ENCODE data around the gene PRR5.

PRR5 gene

GRCh38 chr22:44693756-44694155, 8.2 kb upstream of the PRR5 start:
- DNase-seq, result peak; percentile 73

GRCh38 chr22:44697423-44698141, 4.4 kb upstream of the PRR5 start:
- peak; percentile 43 for DNase-seq

- no peak for DNase-seq
Observed at GRCh38 chr22:44698531-44699421, 3.2 kb upstream of the PRR5 start.

DNA sequence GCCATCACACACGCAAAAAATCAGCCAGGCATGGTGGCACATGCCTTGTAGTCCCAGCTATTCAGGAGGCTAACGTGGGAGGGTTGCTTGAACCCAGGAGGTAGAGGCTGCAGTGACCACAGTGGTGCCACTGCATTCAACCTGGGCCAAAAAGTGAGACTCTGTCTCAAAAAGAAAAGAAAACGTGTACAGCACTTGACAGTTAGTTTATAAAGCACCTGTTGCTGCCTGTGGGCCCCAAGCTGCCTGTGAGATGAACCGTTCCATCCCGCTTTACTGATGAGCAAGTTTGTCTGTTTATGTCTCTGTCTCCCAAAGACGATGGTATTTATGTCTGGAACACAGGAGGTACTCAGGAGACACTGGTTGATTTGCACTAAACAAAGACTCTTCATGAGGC, 1.5 kb upstream of the PRR5 start:
- no peak for DNase-seq

- DNase-seq, result no peak
Observed at GRCh38 chr22:44701187-44701790, 715 bp upstream of the PRR5 start.

DNA sequence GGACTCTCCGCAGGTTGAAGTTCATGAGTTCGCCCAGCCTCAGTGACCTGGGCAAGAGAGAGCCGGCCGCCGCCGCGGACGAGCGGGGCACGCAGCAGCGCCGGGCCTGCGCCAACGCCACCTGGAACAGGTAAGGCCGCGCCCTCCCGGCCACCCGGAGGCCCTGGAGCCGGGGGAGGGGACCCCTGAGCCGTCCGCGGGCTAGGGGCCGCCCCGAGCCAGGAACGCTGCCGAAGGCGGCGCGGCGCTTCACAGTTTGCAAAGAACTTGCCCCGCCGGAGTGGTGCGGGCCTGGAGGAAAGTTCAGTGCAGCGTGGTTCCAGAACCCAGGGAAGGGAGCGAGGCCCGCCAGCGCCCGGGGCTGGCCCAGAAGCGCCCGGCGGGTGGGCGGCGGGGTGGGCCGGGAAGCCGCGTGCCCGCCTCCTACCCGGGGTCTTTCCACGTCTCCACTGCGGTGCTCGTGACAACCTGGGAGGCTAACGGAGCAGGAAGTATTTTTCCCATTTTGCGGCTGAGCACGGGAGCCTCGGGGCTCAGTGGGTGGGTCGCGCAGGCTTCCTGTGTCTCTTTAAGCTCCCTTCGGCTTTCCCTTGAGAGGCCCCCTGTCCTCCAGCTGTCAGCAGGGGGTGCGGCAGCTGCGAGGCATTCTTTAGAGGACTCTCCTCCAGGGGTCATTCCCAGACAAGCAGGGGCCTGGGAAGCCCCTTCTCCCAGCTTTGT, 635 bp downstream of the PRR5 start:
- DNase-seq, result peak; percentile 20

GRCh38 chr22:44703255-44703870, 1.4 kb downstream of the PRR5 start:
- DNase-seq, result no peak

DNA sequence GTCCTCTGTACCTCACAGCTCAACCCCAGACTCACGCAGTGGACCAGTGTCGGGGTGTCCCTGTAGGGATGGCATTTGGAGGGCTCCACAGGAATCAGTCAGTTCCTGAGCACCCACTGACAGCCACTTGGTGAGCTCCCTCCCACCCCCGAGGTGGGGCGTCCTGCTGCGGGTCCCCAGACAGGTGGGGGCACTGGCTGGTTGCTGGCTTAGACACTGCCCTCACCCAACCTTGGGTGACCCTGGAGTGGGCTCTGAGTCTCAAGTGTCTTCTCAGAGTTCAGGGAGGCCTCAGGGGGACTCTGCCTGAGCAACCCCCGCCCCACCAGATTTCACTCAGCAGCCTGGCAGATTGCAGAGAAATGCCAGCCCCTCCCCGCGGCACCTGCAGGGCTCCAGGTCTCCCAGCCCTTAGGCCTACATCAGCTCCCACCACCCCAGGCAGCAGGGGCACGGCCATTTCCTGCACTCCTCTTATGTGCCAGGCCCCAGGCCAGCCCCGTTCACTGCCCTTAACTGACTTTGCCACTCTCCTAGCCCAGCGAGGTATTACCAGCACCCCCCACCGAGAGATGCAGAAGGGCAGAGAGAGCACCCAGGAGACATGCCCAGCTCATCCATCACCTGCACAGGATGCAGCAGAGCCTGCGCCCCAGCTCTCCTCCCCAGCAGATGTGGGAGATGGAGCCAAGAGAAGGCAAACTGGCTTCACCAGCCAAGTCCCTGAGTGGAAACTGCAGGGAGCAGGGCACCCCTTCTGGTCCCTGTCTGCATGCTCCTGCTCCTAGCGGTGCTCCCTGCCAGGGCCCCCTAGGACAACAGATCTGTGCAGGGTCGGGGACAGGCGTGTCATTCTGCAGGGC, 2.4 kb downstream of the PRR5 start:
- DNase-seq, result peak; percentile 20

DNA sequence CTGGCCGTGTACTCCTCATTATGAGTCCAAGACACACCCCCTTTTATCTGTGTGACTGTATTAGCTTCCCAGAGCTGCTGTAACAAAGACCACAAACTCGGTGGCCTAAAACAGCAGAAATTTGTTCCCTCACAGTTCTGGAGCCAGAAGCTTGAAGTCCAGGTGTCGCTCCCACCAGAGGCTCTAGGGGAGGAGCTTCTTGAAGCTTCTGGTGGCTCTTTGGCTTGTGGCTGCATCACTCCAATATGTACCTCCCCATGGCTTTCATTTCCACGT, 3.0 kb downstream of the PRR5 start:
- no peak for DNase-seq

- no peak for DNase-seq
Observed at GRCh38 chr22:44706488-44706887, 4.5 kb downstream of the PRR5 start.

DNA sequence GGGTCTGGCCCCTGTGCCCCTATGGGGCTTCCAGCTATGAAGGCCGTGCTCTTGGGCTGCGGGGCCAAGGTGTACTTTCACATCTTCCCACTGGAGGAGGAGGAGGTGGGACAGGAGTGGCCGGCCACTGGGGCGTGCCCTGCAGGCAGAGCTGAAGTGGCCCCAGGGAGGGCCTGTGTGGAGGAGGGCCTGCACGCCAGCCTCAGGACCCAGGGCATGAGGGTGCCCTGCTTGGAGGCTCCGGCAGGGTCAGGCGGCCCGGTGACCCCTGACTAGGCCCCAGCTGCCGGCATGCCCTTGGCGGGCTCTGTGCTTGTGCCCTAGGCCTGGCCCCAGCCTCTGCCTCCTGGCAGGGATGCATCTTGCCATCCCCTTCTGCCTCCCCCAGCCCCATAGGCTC, 5.2 kb downstream of the PRR5 start:
- DNase-seq, result no peak

GRCh38 chr22:44707752-44708151, 5.7 kb downstream of the PRR5 start:
- no peak for DNase-seq

- DNase-seq, result no peak
Observed at GRCh38 chr22:44709881-44710392, 7.9 kb downstream of the PRR5 start.

DNA sequence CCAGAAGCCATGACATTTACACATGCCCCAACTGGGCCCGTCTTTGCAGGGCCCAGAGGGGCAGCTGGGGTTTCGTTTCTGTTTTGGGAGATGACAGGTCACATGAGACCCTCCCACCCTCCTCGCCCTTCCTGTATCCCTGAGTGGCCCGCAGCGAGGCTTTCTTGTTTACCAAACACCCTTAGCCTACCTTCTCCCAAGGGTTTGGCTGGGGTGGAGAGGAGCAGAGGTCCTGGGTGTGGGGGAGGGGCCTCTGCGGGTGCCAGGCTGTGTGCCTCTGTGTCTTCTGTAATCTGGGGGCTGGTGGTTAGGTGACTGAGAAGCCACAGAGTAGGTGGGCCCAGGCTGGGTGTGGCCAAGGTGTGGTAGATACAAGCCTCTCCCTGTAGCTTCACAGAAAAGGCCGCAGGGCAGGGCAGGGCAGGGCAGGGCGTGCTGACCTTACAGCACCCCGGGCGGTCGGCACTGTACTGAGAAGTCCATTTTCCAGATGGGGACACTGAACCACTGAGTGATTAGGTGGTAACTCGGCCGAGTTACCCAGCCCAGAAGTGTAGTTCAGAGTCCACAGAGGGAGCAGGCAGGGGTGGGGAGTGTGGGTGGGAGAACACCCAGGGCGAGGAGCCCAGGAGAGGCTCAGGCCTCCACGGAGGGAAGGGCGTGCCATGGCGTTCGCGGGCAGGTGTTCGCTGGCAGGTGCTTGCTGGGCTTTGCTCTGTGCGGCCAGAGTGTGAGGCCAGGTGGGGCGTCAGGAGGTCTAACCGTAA, 8.7 kb downstream of the PRR5 start:
- no peak for DNase-seq

- DNase-seq, result peak; percentile 30
Observed at GRCh38 chr22:44711241-44711560, 9.2 kb downstream of the PRR5 start.

- peak; percentile 73 for DNase-seq
Observed at GRCh38 chr22:44711690-44712555, 9.9 kb downstream of the PRR5 start.

GRCh38 chr22:44712962-44713361, 11.0 kb downstream of the PRR5 start:
- DNase-seq, result no peak

DNA sequence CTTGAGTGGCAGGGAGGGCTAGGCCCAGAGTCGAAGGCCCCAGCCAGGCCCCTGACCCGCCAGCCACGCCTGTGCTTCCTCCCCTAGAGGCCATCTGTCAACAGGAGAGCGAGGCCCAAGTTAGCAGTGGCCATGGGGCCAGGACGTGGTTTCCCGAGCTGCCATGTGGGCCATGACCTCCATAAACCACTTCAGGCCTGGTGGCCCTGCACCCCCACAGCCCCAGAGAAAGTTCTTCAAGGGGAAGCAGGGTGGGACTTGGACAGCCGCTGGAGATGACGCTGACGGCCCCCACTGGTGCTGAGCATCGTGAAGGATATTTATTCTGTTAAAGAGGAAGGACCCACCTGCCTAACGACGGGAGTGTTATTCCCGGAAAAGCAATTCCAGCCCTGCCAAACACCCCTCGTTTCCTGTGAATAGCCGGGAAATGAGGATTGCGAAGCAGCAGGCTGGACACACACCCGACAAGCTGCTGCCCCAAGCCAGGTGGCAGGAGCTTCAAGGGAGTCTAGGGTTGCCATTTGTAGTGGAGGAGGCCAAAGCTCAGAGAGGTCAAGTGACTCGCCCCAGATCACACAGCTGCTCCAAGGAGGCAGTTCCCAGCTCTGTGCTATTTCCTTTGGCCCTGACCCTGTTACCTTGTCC, 12.8 kb downstream of the PRR5 start:
- DNase-seq, result no peak

DNA sequence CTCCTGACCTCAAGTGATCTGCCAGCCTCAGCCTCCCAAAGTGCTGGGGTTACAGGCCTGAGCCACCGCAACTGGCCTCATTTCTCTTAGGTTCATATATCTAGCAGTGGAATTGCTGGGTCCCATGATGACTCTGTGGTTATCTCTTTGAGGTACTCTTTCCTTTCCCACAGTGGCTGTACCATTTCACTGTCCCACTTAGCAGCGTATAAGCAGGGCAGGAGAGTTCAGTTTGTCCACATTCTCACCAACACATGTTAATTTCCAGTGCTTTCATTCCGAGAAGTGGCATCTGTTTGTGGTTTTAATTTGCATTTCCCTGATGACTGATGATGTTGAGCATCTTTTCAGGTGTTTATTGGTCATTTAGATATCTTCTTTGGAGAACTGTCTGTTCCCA, 16.4 kb downstream of the PRR5 start:
- DNase-seq, result no peak

Data from NCI-H2171 treated with DMSO at 0.1 percent for 48 hours (cell line).